Non-pigmented ciliary epithelial cell (primary cell): Measurements from ENCODE around the gene PLLP.
"Not testable (repeated sequence)": the region's sequence is repeated elsewhere in the genome, so short reads cannot be mapped to it uniquely, and the experiment has no call there.

Experiments used
- DNase-seq: peaks from one replicate; pipeline ENCODE4 v3.0.0-alpha.2; 2010; ENCODE audit warnings: low read depth

Gene PLLP

GRCh38 chr16:57273359-57273758 lies 11.1 kb downstream of the PLLP start:
- DNase-seq: no peak

GRCh38 chr16:57271867-57272495 lies 12.5 kb downstream of the PLLP start:
- no peak for DNase-seq

- DNase-seq: no peak
Measured at GRCh38 chr16:57271063-57271345, 13.5 kb downstream of the PLLP start.

DNA sequence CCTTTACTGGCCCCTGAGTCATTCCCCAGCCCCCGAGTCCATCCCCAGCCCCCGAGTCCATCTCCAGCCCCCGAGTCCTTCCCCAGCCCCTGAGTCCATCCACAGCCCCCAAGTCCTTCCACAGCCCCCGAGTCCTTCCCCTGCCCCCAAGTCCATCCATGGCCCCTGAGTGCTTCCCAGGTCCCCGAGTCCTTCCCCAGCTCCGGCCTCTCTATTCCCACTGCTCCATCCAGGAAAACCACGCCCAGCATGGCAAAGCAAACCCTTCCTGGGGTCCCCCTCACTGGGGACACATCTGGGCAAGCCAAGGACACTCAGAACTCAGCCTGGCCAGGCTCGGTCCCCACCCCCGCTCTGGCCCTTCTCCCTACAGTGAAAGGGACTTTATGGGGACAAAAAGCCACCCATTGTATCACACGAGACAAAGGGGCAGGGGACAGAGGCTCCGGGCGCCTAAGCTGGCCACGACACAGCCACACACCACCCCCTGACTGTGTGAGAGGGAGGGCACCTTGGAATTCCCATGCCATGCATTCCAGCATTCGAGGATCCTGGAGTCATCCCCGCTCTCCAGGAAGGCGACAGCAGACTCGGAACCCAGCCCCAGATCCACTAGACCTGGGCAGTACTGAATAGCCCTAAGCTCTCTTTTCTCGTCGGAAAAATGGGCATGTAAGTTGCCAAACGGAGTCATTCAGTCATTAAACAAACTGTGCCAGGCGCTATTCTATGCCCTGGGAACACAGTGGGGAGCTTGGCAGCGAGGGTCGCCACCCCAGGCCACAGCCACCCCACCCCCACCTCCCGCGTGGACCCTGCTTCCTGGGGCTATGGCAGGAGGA lies 14.0 kb downstream of the PLLP start:
- no peak for DNase-seq

GRCh38 chr16:57268804-57269800 lies 15.4 kb downstream of the PLLP start:
- DNase-seq: no peak

- not testable (repeated sequence) for DNase-seq
Measured at GRCh38 chr16:57267343-57267742, 17.1 kb downstream of the PLLP start.

DNA sequence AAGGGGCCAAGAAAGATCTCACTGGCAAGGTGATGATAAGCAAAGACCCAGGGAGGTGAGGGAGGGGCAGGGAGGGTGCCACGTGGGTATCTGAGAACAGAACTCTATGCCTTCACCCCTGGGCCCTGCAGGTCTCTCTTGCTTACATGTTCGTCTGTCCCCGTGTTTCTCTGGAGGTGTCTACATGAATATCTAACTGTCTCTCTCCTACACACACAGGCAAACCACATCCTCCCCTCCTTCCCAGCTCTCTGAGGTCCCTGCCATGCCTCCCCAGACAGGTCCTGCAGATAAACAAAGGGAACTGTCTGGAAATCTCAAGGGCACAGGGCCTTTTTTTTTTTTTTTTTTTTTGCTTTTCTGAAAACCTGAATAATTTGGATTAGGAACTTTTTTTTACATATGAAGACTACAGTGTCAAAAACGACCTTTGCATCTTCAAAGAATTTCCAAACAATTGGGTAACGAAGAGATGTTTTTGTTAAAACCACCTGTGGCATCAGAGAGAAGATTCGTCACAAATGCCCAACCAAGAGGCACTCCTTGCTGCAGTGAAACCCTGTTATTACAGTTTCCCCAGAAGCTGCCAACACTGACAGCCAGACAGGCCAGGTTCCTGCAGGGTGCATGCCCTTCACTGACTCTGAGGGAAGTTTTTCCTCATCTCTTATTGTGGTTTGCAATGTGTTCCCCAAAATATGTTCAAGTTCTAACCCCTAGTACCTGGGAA lies 17.8 kb downstream of the PLLP start:
- no peak for DNase-seq

DNA sequence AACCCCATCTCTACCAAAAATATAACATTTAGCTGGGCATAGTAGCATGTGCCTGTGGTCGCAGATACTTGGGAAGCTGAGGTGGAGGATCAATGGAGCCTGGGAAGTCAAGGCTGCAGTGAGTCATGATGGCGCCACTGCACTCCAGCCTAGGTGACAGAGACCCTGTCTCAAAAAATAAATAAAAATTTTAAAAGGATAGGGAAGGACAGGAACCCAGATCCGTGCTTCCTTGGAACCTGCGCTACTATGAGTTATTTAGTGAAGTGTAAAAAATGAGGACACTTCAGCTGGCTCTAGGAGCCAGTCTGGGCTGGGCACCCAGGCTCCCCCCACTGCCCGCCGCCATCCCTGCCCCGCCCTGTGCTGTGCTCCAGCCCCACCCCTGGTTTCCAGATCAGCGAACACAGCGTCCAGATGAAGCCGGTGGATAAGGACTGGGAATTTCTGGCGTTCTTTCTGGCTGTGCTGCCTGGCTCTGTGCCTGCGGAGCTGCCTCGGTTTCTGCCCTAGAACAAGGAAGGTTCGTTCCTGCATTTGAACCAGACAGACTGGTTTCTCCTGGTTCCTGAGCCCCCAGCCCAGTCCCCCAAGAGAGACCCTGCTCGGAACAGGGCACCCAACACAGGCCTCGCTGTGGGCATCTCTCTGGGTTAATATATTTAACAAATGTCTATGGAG lies 18.5 kb downstream of the PLLP start:
- DNase-seq: peak; percentile 11

DNA sequence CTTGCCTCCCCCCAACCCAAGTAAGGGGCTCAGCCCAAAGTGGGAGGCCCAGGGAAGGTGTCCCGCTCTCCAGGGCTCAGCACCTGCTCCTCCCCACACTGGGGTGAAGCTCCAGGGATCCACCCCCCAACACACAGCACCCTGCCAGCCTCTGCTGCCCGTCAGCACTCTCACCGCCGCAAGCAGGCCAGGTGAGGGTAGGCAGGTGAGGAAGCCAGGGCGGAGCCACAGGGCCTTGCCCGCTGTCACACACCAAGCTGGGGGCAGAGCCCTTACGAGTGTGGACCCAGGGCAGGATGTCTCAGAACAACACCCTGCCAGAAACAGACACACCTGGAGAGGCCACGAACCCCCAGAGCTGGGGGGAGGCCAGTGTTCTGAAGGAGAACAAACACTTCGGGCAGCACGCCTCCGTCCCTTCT lies 19.5 kb downstream of the PLLP start:
- DNase-seq: no peak

DNA sequence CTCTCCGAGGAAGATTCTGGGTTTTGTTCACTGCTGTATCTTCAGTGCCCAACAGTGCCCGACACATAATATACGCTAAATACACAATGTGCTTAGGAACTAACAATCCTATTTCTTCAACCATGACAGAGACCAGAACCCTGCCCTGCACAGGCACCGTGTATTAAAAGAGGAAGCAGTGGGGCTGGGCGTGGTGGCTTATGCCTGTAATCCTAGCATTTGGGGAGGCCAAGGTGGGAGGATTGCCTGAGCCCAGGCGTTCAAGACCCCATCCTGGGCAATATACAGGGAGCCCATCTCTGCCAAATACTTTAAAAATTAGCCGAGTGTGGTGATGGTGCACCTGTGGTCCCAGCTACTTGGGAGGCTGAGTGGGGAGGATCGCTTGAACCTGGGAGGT lies 20.1 kb downstream of the PLLP start:
- no peak for DNase-seq

- DNase-seq: no peak
Measured at GRCh38 chr16:57263541-57264351, 20.7 kb downstream of the PLLP start.

GRCh38 chr16:57262841-57263540 lies 21.5 kb downstream of the PLLP start:
- DNase-seq: no peak

GRCh38 chr16:57261806-57262205 lies 22.7 kb downstream of the PLLP start:
- DNase-seq: no peak

DNA sequence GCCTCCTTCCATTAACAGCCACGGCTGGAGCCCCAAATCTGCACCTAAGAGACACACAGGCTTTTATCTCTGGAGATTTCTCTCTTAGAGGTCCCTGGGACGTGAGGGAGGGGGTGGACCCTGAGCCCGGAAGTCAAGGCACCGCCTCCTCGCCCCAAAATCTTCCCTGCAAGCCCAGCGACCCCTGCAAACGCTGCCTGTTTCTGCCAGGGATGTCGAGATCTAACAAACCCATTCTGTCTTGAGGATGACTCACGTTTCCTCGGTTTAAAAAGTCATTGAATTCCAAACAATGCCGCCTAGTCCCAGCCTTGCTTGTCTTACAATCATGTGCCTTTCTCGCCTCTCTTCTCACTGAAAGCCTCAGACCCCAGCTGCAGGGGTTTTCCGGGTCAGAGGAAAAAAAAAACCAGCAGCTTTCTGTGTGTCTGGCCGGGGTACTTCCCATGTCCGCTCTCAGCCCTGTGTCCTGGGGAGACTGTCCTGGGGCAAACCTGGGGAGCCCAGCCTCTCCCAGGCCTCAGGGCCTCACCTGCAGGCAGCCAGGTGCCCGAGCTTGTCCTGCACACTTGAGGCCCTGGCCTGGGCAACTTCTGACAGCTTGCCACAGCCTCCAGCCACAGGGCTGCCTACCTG lies 24.1 kb downstream of the PLLP start:
- peak; percentile 37 for DNase-seq

DNA sequence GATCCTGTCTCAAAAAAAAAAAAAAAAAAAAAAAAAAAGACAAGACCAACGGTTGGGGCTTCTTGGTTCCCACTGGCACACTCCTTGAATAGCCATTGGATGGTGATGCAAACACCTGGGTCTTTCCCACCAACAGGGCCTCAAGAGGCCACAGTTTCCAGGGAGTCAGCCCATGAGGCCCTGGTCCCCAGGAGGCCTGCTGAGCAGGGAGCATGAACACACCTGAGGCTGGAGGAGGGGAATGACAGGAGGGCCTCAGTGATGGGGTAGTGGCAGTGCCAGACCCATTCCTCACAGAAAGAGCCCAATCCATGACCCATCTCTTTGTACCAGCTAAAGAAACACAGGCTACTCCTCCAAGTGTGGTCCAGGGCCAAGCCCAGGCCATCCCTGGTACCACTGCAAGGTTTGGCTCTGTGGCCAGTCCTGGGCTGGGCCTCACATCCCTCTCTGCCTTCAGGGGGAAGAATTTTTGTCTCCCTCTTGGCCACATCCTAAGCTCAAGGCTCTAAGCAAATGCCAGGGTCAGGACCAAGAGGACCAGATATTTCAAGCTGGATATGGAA lies 25.5 kb downstream of the PLLP start:
- no peak for DNase-seq

DNA sequence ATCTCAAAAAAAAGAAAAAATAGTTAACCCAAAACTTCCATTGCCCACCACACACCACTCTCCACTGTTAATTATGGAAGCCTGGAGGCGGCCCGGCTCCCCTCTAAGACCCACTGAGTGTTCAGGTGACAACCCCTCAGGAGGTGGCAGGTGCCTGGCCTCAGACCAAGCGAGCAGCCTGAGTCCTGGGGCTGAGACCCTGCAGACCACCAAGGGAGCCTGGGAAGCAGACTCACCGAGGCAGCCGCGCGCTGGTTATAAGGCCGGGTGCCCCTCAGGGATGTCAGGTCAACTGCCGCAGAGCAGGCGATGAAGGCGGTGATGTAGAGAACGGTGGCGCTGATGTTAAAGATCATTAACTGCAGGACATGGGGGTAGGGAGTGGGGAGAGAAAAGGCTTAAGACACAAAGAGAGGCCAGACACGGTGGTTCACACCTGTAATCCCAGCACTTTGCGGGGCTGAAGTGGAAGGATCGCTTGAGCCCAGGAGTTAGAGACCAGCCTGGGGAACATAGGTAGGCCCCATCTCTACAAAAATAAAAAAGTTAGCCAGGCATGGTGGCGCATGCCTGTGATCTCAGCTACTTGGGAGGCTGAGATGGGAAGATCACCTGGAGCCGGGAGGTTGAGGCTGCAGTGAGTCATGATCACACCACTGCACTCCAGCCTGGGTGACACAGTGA lies 26.1 kb downstream of the PLLP start:
- no peak for DNase-seq

GRCh38 chr16:57257455-57258070 lies 26.9 kb downstream of the PLLP start:
- no peak for DNase-seq
